K562 (cell line): ENCODE data around the gene C22orf31.

ENCODE experiments used
- BRCA1 ChIP-seq, 2 experiments: fragments of 450-650 bp in 1 of 2; sonication (generic) in 1 of 2; formaldehyde crosslinking in 1 of 2; IDR thresholded peaks; 2 replicates each; pipeline versions ENCODE4 v1.5.0 to v1.6.1; 2017 to 2020; ENCODE audit warnings: mild to moderate bottlenecking in 1 of 2, missing genetic modification reagents in 1 of 2
- ELF2 ChIP-seq: fragments of 250-450 bp; sonication (Bioruptor Pico); IDR thresholded peaks from 2 replicates; pipeline ENCODE4 v1.5.0; 2021; ENCODE audit warnings: mild to moderate bottlenecking
- GATAD2B ChIP-seq: fragments of 450-650 bp; IDR thresholded peaks from 2 replicates; pipeline ENCODE4 v1.6.1; 2017; ENCODE audit warnings: mild to moderate bottlenecking, borderline replicate concordance
- GTF2E2 ChIP-seq: fragments of 200-800 bp; sonication (Bioruptor generic); IDR thresholded peaks from 2 replicates; pipeline ENCODE4 v1.6.1; 2016; ENCODE audit warnings: missing genetic modification characterization, missing compliant biosample characterization
- JUND ChIP-seq, 2 experiments: IDR thresholded peaks; 2 replicates in 1 of 2; 3 replicates in 1 of 2; pipeline ENCODE4 v1.6.1; 2011; ENCODE audit warnings: borderline replicate concordance in 2 of 2, low read depth in 2 of 2, low read length in 2 of 2, improper control_type of control experiment in 1 of 2, missing biosample characterization in 1 of 2, missing genetic modification characterization in 1 of 2, missing genetic modification reagents in 1 of 2
- RAD21 ChIP-seq, 2 experiments: fragments of 250-450 bp in 1 of 2; fragments of 450-650 bp in 1 of 2; sonication (Bioruptor Pico) in 1 of 2; formaldehyde crosslinking in 1 of 2; IDR thresholded peaks in 1 of 2; conservative IDR thresholded peaks in 1 of 2; 2 replicates each; pipeline versions ENCODE4 v1.4.0 to v1.8.0; 2020 to 2022; ENCODE audit warnings: mild to moderate bottlenecking in 2 of 2, moderate library complexity in 1 of 2
- ZFP1 ChIP-seq: fragments of 450-650 bp; formaldehyde crosslinking; IDR thresholded peaks from 2 replicates; pipeline ENCODE4 v1.4.0; 2020; ENCODE audit warnings: mild to moderate bottlenecking, mixed read lengths
- ZNF232 ChIP-seq: sonication (generic); formaldehyde crosslinking; IDR thresholded peaks from 2 replicates; pipeline ENCODE4 v1.8.0; 2022; ENCODE audit warnings: mild to moderate bottlenecking, missing genetic modification reagents
- TF ChIP-seq, protein P1 (sequence below): fragments of 450-650 bp; IDR thresholded peaks from 2 replicates; pipeline ENCODE4 v1.6.1; 2018; ENCODE audit warnings: mild to moderate bottlenecking, low read depth; ENCODE audit not compliant: partially characterized antibody
- TF ChIP-seq, protein P2 (sequence below): sonication (generic); formaldehyde crosslinking; IDR thresholded peaks from 2 replicates; pipeline ENCODE4 v1.8.0; 2022; ENCODE audit warnings: mild to moderate bottlenecking, missing genetic modification reagents, borderline replicate concordance
- TF ChIP-seq, protein P3 (sequence below), 3 experiments: IDR thresholded peaks in 2 of 3; conservative IDR thresholded peaks in 1 of 3; 2 replicates each; pipeline ENCODE4 v1.5.1; 2011 to 2012; ENCODE audit warnings: low read length in 3 of 3, mild to moderate bottlenecking in 3 of 3, control low read depth in 2 of 3, improper control_type of control experiment in 1 of 3, inconsistent platforms in 1 of 3, low read depth in 1 of 3, mixed read lengths in 1 of 3, moderate library complexity in 1 of 3; ENCODE audit not compliant: insufficient read depth in 2 of 3
- TF ChIP-seq, protein P4 (sequence below): sonication (generic); formaldehyde crosslinking; IDR thresholded peaks from 2 replicates; pipeline ENCODE4 v1.8.1; 2022; ENCODE audit warnings: missing genetic modification reagents
- TF ChIP-seq, protein P5 (sequence below), 2 experiments: fragments of 450-650 bp in 1 of 2; sonication (generic) in 1 of 2; formaldehyde crosslinking in 1 of 2; IDR thresholded peaks in 1 of 2; conservative IDR thresholded peaks in 1 of 2; 2 replicates each; pipeline versions ENCODE4 v1.6.1 to v1.8.1; 2016 to 2023; ENCODE audit warnings: mild to moderate bottlenecking in 2 of 2, moderate library complexity in 2 of 2, inconsistent platforms in 1 of 2, missing genetic modification reagents in 1 of 2
- TF ChIP-seq, protein P6 (sequence below): fragments of 250-450 bp; sonication (Bioruptor Pico); IDR thresholded peaks from 2 replicates; pipeline ENCODE4 v1.4.0; 2020; ENCODE audit warnings: mild to moderate bottlenecking, moderate library complexity

DNA sequence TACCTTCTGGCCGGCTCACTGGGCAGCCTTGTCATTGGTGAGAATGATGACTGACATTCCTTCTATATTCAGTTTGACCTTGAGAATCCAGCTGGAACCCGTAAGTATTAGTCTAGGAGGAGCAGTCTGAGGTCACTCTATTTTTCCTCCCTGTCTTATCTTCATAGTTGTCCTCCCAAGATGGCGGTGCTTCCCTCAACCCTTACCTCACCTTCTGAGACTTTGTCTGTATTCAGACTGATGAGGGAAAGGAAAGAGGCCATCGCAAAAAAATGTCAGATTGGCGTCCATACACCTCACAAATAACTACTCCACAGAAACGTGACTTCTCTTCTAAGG is 17.2 kb upstream of the C22orf31 start:
- TF ChIP-seq, protein P1, sequence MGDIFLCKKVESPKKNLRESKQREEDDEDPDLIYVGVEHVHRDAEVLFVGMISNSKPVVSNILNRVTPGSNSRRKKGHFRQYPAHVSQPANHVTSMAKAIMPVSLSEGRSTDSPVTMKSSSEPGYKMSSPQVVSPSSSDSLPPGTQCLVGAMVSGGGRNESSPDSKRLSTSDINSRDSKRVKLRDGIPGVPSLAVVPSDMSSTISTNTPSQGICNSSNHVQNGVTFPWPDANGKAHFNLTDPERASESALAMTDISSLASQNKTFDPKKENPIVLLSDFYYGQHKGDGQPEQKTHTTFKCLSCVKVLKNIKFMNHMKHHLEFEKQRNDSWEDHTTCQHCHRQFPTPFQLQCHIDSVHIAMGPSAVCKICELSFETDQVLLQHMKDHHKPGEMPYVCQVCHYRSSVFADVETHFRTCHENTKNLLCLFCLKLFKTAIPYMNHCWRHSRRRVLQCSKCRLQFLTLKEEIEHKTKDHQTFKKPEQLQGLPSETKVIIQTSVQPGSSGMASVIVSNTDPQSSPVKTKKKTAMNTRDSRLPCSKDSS, result no peak
- TF ChIP-seq, protein P2, sequence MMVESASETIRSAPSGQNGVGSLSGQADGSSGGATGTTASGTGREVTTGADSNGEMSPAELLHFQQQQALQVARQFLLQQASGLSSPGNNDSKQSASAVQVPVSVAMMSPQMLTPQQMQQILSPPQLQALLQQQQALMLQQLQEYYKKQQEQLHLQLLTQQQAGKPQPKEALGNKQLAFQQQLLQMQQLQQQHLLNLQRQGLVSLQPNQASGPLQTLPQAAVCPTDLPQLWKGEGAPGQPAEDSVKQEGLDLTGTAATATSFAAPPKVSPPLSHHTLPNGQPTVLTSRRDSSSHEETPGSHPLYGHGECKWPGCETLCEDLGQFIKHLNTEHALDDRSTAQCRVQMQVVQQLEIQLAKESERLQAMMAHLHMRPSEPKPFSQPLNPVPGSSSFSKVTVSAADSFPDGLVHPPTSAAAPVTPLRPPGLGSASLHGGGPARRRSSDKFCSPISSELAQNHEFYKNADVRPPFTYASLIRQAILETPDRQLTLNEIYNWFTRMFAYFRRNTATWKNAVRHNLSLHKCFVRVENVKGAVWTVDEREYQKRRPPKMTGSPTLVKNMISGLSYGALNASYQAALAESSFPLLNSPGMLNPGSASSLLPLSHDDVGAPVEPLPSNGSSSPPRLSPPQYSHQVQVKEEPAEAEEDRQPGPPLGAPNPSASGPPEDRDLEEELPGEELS (CRISPR knock-in tag), result no peak
- no peak for TF ChIP-seq ZFP1 (CRISPR knock-in tag)
- no peak for TF ChIP-seq ELF2 (CRISPR knock-in tag)
- no peak for TF ChIP-seq GTF2E2 (tag)
- TF ChIP-seq, protein P3, sequence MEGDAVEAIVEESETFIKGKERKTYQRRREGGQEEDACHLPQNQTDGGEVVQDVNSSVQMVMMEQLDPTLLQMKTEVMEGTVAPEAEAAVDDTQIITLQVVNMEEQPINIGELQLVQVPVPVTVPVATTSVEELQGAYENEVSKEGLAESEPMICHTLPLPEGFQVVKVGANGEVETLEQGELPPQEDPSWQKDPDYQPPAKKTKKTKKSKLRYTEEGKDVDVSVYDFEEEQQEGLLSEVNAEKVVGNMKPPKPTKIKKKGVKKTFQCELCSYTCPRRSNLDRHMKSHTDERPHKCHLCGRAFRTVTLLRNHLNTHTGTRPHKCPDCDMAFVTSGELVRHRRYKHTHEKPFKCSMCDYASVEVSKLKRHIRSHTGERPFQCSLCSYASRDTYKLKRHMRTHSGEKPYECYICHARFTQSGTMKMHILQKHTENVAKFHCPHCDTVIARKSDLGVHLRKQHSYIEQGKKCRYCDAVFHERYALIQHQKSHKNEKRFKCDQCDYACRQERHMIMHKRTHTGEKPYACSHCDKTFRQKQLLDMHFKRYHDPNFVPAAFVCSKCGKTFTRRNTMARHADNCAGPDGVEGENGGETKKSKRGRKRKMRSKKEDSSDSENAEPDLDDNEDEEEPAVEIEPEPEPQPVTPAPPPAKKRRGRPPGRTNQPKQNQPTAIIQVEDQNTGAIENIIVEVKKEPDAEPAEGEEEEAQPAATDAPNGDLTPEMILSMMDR (IDR thresholded peaks at IDR 0.05 in 2 of 3, conservative IDR thresholded peaks at IDR 0.05 in 1 of 3; ENCODE audit: insufficient read depth in 2 of 3, low read depth in 1 of 3, low read length in 3 of 3), result no peak
- TF ChIP-seq, protein P4, sequence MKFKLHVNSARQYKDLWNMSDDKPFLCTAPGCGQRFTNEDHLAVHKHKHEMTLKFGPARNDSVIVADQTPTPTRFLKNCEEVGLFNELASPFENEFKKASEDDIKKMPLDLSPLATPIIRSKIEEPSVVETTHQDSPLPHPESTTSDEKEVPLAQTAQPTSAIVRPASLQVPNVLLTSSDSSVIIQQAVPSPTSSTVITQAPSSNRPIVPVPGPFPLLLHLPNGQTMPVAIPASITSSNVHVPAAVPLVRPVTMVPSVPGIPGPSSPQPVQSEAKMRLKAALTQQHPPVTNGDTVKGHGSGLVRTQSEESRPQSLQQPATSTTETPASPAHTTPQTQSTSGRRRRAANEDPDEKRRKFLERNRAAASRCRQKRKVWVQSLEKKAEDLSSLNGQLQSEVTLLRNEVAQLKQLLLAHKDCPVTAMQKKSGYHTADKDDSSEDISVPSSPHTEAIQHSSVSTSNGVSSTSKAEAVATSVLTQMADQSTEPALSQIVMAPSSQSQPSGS (CRISPR knock-in tag), result no peak
- TF ChIP-seq RAD21 (CRISPR knock-in tag; conservative IDR thresholded peaks at IDR 0.05 in 1 of 2, IDR thresholded peaks at IDR 0.05 in 1 of 2), result no peak
- TF ChIP-seq, protein P5, sequence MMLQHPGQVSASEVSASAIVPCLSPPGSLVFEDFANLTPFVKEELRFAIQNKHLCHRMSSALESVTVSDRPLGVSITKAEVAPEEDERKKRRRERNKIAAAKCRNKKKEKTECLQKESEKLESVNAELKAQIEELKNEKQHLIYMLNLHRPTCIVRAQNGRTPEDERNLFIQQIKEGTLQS (IDR thresholded peaks at IDR 0.05), result no peak
- TF ChIP-seq, protein P5 (CRISPR knock-in tag; conservative IDR thresholded peaks at IDR 0.05), result no peak
- TF ChIP-seq, protein P6, sequence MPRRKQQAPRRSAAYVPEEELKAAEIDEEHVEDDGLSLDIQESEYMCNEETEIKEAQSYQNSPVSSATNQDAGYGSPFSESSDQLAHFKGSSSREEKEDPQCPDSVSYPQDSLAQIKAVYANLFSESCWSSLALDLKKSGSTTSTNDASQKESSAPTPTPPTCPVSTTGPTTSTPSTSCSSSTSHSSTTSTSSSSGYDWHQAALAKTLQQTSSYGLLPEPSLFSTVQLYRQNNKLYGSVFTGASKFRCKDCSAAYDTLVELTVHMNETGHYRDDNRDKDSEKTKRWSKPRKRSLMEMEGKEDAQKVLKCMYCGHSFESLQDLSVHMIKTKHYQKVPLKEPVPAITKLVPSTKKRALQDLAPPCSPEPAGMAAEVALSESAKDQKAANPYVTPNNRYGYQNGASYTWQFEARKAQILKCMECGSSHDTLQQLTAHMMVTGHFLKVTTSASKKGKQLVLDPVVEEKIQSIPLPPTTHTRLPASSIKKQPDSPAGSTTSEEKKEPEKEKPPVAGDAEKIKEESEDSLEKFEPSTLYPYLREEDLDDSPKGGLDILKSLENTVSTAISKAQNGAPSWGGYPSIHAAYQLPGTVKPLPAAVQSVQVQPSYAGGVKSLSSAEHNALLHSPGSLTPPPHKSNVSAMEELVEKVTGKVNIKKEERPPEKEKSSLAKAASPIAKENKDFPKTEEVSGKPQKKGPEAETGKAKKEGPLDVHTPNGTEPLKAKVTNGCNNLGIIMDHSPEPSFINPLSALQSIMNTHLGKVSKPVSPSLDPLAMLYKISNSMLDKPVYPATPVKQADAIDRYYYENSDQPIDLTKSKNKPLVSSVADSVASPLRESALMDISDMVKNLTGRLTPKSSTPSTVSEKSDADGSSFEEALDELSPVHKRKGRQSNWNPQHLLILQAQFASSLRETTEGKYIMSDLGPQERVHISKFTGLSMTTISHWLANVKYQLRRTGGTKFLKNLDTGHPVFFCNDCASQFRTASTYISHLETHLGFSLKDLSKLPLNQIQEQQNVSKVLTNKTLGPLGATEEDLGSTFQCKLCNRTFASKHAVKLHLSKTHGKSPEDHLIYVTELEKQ (CRISPR knock-in tag), result no peak
- TF ChIP-seq JUND (IDR thresholded peaks at IDR 0.05; ENCODE audit: borderline replicate concordance, low read depth, low read length), result no peak
- no peak for TF ChIP-seq JUND (tag; IDR thresholded peaks at IDR 0.05; ENCODE audit: borderline replicate concordance, low read depth, low read length)
- TF ChIP-seq ZNF232, result no peak
- TF ChIP-seq GATAD2B, result no peak
- TF ChIP-seq BRCA1 (IDR thresholded peaks at IDR 0.05), result no peak
- no peak for TF ChIP-seq BRCA1 (CRISPR knock-in tag; IDR thresholded peaks at IDR 0.05)
